NCI-H1436 (cell line): ENCODE results near the gene ATPAF2.

Experiments used
- DNase-seq: peaks from one replicate; lab custom pipeline; 2025; lab: John Stamatoyannopoulos, UW

The ATPAF2 gene

DNA sequence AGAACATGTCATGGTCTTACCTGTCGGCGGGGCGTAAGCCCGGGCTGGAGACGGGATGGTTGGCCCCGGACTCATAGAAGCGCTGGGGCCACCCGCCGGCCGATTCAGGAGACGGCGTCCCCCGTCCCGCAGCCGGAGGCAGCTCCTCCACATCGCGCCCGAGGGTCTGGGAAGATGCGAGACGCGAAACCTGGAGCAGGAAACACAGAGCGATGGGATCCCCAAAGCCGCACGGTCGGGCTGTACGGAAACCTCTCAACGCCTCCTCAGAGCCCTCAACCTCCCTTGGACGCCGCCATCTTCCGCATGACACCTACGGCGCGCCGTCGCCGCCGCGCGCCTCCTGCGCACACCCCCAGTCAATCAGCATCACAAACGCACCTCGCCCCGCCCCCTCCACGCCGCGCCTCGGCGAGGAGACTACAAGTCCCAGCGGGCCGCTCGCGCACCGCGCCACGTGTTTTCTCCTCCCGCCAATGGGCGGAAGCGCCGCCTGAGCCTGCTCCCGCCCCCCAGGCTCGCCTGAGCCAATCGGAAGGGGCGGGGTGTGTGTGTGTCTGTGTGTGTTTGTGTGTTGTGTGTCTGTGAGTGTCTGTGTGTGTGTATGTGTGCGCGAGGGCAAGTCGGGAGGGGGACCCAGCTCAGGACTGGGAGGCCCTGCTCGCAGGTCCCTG is at the start of gene ATPAF2, which contains the start of gene GID4:
TSS of gene ATPAF2 (minus strand) at position 308 of the 674 bp plus-strand sequence. CDS start at position 153, 155 bp downstream.
TSS of gene GID4 (plus strand) at position 548 of the 674 bp plus-strand sequence. CDS start at position 605, 57 bp downstream.
- DNase-seq: peak; percentile 100

DNA sequence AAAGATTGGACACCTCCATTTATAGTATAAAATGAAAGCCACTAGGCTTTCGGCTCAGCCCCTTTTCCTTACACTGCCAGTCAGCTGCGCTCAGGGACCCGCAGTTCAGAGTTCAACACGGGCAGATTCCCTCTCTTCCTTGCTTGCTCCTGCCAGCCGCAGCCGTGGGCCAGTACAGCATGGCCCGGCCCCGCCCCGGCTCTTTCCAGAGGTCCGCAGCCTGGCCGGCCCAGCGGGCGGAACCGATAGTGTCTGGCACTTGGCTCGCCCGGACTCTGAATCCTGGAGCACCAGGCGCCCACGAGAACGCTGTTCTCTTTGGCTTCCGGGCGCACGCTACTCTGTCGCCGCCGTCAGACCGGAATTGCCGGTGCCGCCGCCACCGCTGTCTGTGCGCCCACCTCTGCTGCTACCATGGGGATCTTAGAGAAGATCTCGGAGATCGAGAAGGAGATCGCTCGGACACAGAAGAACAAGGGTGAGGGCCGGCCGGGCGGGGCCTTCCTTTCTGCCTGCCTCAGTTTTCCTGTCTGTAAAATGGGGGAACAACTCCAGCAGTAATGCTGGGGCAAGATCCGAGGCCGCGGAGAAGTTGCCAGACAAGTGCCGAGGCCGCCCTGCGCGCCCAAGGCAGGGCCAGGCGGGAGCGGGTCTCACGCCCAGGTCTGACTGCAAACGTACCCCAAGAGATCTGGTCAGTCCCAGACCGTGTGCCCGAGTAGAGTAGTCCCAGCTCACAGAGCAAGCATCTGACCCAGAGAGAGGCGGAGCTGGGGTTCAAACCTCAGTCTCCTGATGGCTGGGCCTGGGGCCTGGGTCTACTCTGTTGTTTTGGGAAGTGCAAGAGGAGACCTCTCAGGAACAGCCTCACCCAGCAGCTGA is 48.9 kb upstream of the ATPAF2 start, which contains the start of gene DRG2:
TSS of gene DRG2 (plus strand) at position 339 of the 882 bp plus-strand sequence. CDS start at position 415, 76 bp downstream.
- peak; percentile 91 for DNase-seq

DNA sequence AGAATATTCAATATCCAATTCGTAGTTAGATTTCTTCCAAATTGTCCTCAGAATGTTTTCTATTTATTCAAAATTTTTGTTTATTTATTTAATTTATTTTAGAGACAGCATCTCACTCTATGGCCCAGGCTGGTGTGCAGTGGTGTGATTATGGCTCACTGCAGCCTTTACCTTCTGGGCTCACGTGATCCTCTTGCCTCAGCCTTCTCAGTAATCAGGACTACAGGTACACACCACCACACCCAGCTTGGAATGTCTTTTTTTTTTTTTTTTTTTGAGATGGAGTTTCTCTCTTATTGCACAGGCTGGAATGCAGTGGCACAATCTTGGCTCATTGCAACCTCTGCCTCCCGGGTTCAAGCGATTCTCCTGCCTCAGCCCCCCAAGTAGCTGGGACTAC is 45.3 kb upstream of the ATPAF2 start:
- no peak for DNase-seq

DNA sequence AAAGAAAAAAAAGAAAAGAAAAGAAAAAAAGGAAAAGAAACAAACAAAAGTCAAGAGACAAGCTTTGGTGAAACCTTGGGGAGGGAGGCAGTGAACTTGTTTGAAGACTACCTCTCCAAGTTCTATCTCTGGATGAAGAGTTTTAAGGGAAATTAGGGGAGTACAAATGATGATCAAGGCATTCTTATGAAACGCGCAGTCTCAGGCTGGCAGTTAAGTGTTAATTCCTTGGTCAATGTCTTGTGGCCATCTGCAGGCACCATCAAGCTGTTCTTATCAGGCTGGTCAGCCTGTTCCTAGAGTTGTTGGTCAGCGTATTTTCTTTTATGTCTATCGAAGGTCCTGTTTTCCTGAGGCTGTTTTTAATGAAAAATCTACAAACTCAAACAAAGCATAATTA is 40.6 kb upstream of the ATPAF2 start:
- DNase-seq: no peak

DNA sequence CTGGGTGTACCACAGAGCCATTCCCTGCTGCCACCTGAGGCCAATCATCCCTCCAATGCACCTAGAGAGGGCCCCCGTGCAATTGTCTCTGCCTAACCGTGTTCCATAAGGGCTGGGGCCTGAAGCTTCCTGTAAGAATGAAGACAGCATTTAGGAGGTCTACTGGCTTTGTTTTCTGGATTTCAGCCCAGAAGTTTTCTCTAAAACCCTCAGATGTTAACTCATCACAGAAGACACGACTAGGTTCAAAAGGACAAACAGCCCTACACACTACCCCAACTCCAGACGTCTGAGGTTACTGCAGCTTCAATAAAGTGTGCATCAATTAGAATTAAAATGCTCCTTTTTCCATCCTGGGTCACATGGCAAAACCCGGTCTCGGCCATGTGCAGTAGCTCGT is 38.0 kb upstream of the ATPAF2 start:
- no peak for DNase-seq

DNA sequence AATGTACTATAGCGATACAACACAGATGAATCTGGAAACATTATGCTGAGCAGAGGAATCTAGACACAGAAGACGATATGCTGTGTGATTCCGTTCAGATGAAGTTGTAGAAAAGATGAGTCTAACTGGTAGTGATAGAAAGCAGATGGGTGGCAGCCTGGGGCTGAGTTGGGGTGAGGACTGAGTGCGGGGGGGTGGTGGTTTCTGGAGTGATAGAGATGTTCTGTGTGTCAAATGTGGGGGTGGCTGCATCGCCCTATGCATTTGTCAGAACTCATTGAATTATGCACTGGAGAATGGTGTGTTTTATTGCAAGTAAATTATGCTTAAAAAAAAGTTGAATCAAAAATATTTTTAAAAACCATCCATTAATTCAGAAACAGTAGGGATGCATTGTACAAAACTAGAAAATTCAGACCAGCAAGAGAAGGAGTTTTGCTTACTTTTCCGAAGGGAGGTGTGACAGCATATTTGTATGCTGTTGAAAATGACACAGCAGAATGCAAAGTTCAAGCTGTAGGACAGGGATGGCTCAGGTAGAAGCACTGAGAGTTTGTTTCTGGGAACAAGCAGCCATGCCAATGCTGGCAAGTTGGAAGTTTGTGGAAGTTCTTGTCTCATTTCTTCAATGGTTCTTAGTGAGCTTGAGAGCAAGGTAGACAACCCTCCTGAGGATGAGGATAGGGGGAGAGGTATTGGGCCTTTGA is 35.8 kb upstream of the ATPAF2 start:
- DNase-seq: no peak

DNA sequence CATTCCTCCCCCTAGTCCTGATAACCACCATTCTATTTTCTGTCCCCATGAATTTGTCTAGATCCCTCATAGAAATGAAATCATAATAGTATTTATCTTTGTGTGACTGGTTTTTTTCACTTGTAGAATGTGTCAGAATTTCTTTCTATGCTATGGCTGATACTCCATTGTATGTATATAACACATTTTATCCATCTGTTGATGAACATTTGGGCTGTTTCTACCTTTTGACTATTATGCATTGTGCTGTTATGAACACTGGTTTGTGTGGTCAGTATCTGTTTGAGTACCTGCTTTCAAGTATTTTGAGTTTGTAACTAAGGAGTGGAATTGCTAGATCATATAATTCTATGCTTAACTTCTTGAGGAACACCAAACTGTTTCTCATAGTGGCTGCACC is 32.8 kb upstream of the ATPAF2 start:
- DNase-seq: no peak

DNA sequence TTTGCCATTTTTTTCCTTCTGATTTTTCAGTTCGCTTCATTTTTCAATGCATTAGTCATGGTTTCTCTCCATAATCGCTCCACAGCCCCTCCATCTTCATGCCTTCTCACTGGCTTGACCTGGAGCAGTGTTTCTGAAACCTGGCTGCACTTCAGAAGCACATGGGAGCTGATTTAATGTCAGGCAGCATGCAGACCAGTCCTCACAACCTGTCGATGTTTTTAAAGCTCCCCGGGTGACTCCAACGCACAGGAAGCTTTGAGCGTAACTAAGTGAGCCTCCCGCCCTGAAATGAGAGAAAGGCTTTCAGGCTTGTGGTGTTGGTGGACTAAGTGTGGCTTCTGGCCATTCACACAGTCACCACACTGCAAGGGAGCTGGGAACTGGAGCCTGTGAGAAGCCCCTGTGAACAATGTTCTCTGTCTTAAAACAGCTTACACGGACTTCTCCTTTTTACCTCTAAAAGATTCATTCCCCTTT is 31.9 kb upstream of the ATPAF2 start:
- no peak for DNase-seq

DNA sequence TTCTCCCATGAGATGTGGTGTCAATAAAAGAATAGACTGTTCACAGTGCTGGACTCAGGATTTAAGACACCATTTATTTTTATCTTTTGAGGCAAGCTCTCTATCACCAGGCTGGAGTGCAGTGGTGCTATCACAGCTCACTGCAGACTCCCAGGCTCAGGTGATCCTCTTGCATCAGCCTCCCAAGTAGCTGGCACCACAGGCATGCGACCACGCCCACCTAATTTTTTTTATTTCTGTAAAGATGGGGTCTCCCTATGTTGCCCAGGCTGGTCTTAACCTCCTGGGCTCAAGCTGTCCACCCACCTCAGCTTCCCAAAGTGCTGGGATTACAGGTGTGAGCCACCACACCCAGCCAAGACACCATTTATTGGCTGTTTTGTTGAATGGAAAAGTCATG is 30.1 kb upstream of the ATPAF2 start:
- DNase-seq: no peak

DNA sequence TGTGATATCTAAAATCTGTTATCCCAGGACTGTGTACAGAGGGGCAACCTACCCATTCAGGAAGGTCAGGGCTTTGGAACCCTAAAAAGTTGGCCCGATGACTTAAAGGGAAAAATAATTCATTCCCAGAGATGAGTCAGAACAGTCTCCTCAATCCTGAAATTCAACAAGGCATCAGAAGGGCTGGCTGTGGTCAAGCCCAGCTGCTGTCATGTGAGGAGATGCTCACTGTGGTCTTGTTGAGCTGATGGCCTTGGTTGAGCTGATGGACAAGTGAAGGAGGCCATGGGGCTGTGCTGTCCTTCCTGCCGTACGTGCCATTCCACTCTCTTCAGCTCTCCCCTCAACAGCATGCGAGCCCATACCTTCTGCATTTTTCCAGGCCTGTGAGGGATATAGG is 27.9 kb upstream of the ATPAF2 start:
- DNase-seq: no peak

DNA sequence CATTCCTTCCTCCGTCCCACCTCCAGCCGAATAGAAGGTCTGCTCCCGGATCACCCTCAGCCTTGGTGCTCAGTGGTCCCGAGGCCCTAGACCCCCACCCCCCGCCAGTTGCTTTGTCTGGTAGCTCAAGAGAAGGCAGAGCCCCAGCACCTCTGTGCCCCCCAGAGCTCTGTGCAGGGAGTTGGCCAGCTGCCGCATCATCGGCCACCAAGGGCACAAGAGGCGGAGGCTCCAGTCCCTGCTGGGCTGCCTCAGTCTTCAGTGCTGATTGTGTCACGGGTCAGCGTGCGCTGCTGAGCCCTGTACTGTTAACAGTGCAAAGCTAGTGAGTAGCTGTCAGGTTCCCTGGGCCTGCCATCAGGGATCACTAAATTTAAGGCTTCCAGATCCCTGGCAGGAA is 26.6 kb upstream of the ATPAF2 start:
- DNase-seq: no peak

DNA sequence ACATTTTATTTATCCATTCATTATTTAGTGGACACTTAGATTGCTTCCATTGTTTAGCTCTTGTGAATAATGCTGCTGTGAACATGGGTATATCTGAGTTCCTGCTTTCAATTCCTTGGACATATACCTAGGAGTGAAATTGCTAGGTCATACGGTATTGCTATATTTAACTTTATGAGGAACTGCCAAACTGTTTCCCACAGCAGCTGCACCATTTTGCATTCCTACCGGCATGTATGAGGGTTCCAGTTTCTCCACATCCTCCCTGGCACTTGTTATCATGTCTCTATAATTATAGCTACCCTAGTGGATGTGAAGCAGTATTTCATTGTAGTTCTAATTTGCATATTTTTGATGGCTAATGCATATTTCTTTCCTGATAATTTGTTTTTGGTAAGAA is 25.1 kb upstream of the ATPAF2 start:
- no peak for DNase-seq

DNA sequence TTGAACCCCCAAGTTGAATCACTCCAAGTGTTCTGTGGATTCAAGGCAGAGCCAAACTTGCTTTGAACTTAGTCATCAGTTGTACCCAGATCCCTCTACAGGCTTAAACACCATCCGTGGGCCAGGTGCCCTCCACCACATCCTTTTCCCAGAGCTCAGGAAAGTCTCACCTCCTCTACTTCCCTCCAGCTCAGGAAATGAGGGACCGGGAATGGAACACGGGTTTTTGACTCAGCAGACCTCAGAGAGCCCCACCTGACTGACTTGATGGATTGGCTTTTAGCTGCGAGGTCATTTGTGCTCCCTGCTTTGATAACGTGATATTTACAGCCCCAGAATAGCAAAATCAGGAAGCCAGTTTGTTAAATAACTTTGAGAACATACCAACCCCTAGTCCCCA is 20.3 kb upstream of the ATPAF2 start:
- DNase-seq: no peak

DNA sequence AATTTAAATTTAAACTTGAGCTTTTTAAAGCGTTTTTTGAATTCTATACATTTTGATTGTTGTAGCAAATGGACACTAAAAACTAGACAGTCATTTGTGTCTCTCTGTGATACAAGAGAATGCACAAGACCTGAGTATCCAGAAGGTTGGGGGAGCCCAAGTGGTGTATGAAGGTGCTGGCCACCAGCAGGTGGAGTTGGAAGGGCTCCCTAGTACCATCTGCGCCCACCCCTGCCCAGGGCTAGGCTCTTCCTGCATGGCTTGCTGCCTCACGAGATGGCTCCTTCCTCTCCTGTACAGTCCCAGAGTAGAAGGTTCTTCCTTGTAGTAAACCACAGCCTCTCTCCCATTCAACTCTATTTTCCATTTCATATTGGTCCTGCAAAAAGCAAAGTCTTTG is 17.2 kb upstream of the ATPAF2 start:
- no peak for DNase-seq

DNA sequence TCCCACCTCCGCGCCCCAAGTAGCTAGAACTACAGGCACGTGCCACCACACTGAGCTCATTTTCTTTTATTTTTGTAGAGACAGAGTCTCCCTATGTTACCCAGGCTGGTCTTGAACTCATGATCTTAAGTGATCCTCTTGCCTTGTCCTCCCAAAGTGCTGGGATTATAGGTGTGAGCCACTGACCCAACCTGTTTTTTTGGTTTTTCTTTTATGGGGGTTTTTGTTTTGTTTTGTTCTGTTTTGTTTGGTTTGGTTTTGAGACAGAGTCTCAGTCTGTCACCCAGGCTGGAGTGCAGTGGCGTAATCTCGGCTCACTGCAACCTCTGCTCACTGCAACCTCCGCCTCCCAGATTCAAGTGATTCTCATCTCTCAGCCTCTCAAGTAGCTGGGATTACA is 16.6 kb upstream of the ATPAF2 start:
- DNase-seq: no peak

DNA sequence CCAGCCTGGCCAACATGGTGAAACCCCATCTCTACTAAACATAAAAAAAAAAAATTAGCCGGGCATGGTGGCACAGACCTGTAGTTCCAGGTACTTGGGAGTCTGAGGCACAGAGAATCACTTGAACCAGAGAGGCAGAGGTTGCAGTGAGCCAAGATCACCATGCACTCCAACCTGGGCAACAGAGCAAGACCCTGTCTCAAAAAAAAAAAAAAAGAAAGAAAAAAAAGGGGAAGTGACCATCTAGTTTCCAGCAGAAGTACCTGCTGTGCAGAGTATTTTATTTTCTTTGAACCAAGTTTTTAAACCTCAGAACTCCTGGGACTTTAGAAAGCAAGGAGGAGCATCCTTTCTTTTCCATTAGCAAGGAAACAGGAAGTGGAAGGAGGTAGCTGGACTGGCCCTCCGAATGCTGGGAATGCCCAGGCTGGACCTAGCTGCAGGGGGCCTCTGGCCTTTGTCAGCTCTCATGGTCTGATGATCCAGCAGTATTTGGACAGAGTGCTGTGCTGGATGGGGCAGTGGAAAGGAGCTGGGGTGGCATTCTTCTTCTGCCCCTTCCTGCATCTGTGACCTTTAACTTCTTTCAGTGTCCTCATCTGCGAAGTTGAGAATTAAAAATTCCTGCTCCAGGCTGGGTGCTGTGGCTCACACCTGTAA is 6.9 kb upstream of the ATPAF2 start:
- DNase-seq: no peak

DNA sequence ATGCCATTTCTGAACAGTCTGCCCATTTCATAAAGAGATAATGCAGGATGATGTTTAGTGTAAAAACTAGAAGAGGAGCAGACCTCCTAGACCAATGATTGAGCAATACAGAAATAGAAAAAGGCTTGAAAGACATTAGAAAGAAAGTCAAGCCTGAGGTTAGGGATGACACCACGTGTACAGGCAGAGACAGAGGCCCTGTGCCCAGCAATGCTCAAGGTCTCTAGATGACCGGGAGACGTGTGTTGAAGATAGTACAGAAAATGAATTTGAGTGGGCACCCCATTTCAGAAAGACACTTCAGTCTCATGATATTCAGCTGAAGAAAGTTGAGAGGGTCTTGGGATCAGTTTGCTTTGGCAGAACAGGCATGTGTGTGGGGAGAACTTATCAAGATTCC is 5.6 kb upstream of the ATPAF2 start:
- no peak for DNase-seq

DNA sequence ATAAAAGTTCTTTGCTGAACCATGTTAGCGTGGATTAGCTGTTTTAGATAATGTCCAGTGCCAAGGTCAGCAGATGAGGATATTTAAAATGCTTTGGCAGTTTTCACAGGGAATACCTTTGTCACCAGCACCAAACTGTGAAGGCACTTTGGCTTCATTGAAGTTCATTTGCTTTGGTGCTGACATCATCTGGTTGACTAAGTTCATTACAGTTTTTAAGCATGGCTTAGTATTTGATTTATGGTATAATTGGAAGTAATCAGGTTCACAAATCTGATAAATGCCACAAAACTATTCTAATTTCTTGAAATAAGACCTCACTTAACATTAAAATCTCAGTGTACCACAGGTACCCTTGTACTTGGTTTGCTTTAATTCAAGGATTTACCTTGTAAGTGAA is 4.5 kb upstream of the ATPAF2 start:
- no peak for DNase-seq

DNA sequence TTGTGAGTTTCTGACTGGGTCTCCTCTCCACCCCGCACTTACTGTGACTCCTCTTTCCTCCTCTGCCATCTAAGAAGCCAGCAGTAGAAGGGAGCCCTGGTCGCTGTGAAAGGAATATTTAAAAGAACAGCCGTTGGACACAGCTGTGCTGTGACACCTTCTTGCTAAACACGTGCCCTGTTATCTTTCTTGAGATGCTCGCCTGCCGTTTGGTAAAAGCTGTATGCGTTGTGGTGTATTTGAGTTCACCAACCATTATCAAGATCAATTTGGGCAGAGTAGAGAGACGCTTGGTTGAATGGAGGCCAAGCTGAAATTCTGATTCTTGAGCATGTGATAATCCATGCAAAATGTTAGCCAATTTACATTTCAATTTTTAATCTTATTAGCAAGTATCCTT is 4.0 kb upstream of the ATPAF2 start:
- no peak for DNase-seq

DNA sequence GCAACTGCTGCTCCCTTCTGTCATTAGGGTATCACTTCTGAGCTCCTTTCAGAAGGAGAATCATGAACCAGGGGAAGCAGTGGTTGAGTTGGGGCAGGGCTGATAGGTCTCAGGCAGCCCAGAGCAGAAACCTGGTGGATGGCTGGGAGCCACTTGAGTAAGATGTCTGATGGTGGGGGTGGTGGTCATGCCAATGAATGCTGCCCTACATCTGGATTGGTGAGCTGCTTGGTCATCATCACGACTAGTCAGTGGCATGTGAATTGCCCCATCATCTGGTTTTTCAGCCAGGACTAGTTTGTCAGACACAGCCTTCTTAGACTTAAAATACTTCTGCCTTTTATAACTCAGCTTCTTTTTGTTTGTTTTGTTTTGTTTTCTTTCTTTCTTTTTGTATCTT is 2.8 kb upstream of the ATPAF2 start:
- DNase-seq: no peak

DNA sequence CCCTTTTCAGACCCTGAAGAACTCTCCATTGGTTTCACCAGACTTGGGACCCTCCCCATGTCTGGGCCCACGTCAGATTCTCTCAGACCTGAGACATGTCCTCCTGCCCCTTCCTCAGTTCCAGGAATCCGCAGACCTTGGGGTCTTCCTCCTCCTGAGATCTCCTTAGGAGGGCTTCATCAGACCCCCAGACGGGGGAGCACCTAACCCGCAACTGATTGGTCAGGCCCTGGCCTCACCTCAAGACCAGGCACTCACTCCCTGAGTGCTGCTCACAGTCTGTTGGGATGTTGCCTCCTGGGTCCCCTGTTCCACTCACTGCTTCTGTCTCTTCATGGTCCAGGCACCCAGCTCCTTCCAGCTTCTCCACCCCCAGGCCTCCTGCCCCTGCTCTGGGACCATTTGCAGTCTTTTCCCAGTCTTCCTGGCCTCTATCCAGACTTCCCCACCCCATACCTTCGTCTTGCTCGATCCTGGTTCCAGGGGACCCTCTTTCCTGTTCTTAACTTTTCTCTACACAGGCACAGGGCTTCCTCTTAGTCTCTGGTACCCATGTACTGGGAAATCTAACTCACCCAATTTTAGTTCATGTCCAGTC is 1.4 kb upstream of the ATPAF2 start:
- DNase-seq: no peak
